GM11168 (cell line): ENCODE results near the gene ZBTB38.

Experiments
- in situ Hi-C: fragments of 300-500 bp; cut with MboI; formaldehyde crosslinking; loops from one replicate; pipeline ENCODE4 v1.12.0; 2022; ENCODE audit warnings: low sequenced_read_pairs; ENCODE audit not compliant: unreplicated experiment

Gene ZBTB38

DNA sequence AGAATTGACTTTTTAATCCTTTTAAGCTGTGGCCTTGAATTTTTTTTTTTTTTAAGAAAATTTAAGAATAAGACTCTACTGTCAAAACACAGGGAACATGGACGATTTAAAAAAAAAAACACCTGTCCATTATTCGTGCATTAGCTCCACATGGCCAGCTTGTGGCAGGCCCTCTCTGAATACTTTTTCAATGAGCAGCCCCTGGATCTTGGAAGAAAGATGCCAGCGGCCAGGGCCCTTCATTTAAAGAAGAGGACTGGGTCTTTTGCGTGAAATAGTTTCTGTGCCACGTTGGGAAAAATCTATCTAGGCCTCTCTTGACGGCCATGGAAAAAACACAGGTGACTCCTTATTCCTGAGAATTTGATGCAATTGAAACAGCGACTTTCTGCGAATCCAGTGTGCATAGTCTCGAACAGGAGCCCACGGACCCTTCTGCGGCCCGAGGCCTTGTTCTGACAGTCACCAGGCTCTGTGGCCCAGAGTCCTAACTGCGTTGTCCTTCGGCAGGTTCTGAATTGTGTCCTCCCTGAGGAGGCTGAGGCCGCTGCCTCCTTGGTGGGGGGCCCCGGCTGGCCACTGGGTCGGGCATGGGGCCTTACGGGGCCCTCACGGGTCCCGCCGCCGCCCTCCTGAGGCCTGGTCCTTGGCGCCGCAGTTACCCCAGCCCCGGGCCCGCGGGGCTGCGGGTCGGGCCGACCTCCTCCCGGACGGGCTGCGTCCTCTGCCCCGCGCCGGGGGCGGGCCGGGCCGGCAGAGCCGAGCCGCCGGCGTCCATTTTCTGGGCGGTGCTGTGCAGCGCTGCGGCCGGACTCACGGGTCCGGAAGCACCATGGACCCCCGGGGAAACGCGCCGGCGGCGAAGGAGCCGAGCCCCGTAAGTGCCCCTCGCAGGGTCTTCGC lies 33.5 kb downstream of the ZBTB38 start:
- in situ Hi-C loops: no loop called here

DNA sequence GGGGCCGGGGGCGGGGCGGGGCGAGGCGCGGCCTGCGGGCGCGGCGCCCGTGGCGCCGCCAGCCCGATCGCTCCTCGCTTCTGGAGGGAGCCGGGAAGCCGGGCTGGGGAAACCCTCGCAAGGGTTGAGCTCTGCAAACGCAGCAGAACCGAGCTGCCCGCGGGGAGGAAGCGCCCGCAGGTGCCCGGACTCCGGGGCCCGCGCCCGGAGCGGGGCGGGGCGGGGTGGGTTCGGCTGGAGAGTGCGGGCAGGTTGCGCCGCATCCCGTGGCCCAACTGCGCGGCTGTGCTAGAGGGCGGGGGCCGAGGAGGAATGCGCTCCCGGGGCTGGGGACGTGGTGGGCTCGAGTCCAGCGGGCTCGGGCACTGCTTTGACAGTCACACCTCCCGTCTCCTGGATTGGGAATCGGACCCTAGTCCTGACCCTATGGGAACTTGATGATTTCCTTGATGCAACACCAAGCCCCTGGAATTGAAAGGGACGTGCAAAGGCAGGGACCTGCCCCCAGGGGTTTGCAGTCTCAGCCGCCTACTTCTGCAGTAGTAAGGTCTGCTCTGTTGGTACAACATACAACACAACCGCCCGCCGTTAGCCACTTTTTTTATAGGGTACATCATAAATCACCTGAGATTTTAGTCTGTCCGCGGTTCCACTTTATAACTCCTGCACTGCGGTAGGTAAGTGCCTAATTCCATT lies 34.3 kb downstream of the ZBTB38 start:
- in situ Hi-C loops: no loop called here

DNA sequence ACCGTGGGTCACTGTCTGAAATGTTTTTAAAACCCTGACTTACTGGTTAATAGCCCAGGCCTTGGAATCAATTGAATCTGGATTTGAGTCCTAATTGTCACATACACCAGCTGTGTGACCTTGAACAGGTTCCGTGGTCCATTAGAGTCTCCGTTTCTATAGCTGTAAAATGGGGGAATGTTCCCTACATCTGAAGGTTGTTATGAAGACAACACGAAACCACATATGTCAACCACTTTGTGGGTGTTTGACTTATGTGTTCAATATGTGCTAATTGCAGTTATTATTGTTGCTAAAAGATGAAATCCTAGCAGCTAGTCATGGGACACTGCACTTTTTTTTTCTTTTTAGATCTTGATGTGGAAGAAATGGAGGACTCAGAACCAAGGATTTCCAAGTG lies 35.3 kb downstream of the ZBTB38 start:
- in situ Hi-C loops: no loop called here

DNA sequence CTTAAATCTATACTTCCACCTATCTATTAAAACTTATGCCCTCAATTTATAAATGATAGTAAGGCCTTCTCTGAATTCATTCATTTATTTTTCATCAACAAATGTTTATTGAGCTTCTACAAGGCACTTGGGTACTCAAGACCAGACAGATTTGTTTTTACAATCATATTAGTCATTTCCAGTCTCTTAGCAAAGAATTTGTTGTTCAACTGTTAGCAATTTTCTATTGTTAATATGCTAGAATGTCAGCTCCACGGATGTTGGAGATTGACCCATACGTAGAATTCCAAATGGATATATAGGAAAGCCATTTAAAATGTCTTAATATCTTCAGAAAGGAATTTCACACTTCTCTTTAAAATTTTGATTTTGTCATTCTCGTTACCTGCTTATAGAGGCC lies 36.7 kb downstream of the ZBTB38 start:
- in situ Hi-C loops: no loop called here

DNA sequence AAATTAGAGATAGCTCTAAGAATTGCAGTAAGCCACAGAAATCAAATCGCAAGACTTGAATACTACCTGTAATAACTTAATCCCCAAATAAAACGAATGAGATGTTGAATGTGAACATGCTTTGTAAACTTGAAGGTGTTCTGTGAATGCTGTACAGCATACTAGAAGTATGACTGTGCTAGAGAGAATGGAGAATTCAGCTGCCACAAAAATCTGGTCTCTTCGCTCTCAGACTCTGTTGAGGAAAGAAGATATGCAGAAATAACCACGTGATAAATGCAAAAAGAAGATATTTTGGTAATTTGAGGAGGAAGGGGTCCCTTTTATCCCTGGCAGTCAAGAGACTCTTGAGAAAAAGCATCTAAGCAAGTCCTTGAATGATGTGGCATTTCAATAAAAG lies 37.3 kb downstream of the ZBTB38 start:
- in situ Hi-C loops: no loop called here

DNA sequence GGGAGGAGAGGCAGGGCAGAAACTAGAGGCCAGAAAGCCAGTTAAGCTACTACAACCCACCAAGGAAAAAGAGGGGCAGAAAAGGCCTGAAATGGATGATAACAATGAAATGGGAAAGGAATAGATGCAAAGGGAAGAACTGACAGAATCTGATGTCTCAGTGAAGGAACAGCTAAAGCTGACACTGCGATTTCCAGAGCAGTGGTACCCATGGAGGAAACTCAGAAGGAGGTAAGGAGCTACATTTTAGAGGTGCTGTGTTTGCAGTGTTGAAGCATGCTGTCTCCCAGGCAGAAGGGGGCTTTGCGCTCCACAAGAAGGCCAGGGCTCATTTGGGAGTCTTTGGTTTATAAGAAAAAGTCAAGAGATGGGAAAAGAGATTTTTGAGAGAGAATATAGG lies 38.0 kb downstream of the ZBTB38 start:
- in situ Hi-C loops: no loop called here

DNA sequence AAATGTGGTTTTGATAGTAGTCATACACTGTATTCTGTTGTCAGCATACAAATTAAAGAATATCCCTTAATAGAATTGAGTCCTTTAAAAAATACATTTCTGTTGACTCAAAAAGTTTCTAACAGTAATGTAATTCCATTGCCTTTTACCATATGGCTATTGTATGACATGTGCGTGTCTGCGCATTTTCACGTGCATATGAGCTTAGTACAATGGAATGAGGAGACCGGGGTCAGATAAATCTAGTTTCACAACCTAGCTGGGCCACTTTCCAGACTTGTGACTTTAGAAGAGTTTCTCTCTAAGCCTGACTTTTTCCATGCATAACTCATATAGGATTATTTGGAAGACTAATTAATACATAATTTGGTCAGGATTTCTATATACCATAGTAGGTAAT lies 38.7 kb downstream of the ZBTB38 start:
- in situ Hi-C loops: no loop called here

DNA sequence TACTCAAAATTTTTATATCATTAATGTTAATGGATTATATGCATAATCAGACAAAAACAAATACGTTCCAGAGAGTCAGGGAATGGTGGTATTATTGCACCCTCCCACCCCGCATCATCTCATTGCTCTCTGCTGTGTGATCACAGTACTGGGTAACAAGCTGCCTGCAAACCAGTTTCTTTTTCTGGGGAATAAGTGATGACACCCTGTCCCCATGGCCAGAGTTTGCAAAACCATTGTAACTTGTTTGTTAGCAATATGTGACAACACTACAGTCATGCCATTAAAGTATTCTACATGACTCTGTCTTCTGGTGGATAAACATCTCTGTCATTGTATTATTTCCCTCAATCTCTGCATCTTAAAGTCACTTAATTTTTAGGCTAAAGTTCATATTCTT lies 39.5 kb downstream of the ZBTB38 start:
- in situ Hi-C loops: no loop called here

DNA sequence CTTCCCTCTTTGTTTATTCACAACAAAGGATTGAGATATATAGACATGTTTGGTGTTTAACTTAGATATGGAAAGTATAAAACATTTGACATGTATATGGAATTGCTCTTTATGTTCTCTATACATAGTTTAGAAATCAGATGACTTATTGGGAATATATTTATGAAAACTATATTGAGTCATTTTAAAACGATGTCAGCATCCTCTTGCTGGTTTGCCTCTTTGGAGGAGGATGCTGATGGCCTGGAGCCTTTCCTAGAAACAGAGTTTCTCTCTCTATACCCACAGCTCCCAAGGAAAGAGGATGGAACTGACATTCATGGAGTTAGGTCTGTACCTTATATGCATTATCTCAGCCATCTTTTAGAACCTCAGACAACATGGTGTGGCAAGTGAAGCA lies 40.3 kb downstream of the ZBTB38 start:
- in situ Hi-C loops: no loop called here

DNA sequence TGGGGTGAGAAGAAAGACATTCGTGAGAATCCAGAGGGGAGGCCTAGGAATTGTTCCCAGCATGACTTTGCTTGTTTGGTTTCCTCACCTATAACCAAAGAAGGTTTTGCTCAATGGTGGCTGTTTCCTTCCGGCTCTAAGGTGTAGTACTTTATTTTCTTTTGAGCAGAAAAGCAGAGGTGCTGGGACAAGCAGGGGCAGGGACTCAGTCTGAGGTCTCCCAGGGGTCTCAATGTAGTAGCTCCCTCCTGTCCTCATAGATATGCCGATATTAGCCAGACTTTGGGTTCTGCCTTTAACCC lies 41.6 kb downstream of the ZBTB38 start:
- in situ Hi-C loops: no loop called here

DNA sequence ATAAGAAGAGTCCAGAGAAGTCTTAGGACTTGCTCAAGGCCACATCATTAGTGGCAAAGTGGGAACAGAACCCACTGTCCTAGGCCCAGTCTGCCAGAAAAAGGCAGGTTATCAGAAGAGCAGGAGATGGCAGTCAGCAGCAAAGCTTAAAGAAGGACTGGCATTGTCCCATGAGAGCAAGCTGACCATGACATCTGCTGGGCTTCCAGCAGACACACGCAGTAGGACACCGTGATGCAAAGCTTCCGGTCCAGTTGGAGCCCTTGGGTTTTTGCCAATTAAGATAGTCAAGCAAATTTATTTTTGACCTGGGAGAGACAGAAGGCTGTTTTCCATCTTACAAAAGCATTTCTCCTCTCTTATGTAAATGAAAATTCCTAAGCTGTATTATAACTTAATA lies 42.1 kb downstream of the ZBTB38 start:
- in situ Hi-C loops: no loop called here

DNA sequence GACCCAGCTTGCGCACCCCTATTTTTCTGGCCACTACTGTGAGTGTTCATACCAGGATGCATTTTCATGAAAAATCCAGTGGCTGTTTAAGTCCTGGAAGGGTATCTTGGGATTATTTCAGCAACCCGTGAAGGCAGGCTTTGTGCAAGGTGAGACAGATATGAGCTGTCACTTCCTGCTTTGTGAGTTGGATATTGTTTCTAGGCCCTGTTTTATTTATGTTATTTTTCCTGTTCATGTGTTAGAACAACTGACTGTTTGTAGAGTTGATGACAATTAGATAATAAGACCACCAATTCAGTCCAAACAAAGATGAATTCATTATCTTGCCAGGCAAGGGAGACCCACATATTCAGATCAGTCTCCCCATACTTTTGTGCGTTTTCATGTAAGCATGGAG lies 42.5 kb downstream of the ZBTB38 start:
- in situ Hi-C loops: no loop called here

DNA sequence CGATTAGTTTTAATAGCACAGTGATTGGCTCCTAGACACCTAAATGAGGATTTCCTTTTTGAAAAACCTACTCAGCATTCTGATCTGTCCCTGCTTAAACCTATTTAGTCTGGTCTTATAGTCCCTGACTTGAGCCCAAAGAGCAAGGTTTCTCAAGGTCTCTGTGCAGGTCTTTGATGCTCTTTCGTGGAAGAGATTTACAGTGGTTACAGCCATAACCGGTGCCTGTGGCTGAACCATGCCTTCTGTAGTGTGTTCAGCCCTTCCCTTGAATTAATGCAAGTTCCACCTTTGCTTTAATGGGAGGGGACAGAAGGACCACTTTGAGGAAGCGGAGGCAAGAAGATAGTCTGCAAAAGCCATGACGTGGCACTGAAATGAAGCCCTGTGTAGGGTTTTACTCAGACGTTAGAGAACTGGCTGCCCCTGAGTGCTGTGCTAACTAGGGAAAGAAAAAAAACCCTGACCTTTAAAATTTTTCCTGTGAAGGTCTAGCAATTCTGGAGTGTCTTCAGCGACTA lies 43.0 kb downstream of the ZBTB38 start:
- in situ Hi-C loops: no loop called here

DNA sequence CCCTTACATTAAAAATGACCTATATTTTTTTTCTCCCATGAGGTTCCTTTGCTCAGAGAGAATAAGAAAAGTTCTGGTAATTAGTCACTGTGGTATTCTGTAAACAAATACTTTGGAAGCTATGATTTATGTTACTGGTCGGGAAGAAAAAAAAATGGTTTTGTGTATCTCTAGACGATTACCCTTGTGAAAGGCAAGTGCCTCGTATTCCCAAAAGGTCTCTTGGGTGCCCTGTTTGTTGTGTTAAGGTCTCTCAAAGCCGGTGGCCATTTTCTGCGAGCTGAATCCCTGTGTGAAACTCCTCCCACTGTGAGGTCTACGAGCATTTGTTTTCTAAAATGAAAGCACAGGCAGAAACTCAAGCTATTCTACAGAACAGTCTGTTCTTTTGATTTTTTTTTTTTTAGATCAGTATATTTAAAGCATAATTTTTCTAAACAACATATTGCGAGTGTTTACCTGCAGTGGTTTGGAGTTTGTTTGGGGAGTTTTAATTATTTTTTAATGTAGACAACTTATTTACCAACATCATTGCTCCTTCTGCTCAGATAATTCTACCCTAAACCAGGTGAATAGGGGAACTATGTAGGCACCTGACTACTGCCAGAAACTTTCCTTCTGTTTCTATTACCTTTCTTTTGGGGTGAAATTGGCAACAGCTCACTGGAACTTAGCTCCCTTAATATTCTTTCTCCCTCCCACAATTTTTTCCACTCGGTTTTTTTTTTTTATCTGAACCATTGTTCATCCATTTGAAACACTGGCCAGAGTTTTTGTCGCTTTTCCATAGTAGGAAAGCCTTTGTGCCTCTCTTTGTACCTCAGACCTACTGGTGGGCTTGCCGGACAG lies 44.0 kb downstream of the ZBTB38 start:
- in situ Hi-C loops: no loop called here

DNA sequence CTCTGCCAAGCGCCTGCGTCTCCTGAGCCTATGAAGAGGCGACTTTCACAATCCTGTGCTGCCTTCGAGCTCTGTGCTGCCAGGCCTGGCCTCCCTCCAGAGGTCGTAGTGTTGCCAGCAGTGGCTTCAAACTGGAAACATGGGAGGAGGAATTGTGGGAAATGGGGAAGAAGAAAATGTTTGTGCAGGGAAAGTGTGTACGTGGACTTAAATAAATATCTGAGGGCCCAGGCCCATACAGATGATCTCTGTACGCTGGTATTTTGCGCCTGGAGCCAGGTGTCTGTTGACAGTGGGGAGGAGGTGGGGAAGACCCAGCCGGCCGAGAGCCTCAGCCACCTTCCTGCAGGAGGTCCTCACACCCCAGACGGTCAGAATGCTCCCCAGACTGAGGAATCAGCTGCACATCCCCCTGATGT lies 44.6 kb downstream of the ZBTB38 start:
- in situ Hi-C loops: no loop called here

DNA sequence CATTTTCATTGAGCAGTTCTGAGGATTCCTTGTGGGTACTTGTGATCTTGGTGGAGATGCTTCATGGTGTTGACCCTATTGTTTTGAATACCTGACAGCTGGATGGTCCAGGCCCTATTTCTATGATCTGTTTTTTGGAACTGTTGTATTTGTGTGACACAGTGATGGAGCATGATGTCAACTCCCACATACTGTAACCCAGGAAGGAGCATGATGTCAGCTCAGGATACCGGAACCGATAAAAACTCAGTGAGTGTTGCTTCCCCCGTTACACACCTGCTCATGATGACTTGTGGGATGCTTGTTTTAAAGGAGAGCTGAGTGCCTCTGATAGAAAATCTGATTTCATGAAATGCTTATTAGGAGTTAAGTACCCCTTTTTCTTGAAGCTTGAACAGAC lies 45.1 kb downstream of the ZBTB38 start:
- in situ Hi-C loops: no loop called here

DNA sequence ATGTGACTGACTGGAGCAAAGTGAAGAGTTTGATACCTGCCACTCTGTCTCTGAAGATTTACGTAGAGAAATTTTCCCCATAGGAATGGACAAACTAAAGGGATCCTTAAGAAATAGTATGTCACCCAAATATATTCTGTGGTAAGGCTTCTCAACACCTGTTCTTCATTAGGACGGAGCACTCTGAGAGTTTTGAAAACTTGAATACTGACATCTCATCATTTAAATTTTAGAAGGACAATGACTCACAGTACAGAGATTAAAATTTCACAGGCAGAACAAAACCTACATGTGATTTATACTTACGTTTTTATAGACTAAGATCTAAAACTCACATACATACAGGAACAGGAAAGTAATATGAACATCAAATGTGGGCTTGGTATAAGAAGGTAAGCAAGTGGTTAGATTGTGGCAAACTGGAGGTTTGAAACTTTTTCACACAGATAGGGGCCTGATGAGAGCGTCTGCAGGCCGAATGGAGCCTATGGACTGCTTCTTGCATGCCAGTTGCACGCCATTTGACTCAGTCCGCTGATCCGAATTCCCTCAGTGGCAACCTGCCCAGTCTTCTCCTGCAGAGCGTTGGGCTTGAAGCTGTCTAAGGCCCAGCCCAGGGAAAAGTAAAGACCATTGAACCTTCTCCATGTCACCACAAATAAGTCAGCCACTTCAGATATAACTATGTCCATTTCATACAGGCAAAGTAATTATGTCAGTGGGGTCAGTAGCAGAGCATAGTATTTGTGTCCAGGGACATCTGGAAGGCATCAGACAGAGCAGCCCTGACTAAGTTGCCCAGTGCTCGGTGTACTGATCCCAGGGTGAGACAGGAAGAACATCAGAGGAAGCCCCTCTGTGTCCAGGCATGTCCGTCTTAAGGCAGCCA lies 45.7 kb downstream of the ZBTB38 start:
- in situ Hi-C loops: no loop called here

DNA sequence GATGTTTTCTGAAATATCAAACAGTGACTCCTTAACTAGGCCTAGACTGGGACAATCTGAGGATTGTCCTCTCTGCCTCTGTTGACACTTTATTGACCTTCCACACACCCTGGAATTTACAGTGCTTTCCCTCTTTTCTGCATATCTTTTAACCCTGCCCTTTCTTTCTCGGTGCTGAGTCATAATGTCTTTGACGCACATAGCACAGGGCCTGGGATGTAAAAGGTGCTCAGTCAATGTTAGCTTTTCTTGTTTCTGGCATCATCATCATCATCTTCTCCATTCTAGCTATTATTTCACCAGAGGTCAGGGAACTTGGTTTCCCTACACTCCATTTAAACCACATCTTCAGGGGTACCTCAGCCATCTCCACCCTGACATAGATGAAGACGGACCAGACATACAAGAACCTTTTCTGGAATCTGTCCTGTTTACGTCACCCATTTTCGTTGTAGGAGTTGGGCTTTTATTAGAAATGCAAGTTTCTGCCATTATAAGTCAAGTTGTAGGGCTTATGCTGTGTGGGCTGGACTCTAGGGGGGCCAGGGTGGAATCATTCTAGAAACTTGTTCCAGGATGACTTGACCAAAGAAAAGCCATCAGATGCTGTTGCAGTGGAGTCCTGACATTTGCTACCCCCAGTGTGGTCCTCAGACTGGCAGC lies 46.6 kb downstream of the ZBTB38 start:
- in situ Hi-C loops: no loop called here

DNA sequence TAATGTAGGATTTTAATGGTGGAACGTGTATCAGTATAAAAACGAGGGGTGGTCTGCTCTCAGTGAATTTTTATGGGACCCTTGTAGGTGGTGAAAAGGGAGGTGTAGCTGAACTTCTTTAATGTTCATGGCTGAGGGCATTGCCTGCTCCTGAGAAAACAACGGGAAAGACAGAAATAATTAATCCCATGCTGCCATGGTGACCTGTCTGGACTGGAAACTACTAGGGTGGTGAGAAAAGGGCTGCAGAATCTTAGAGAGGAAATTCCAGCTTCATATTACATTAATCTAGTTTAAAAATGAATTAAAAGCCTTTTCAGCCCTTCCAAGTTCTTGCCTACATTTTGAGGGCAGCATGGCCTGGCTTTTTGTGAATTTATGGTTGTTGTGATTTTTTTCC lies 47.6 kb downstream of the ZBTB38 start:
- in situ Hi-C loops: no loop called here
